Neuronal stem cell (in vitro differentiated cells): Measurements from ENCODE around the gene HOXD3.

Experiments used
- DNase-seq: peaks from one replicate; pipeline ENCODE4 v3.0.0-alpha.2; 2013; ENCODE audit warnings: low spot score
- H2AFZ ChIP-seq: one replicate; pipeline ENCODE4 v1.6.1; 2013; ENCODE audit warnings: mild to moderate bottlenecking, low read length, inconsistent platforms
- H2AK5ac ChIP-seq: 2 replicates; pipeline ENCODE4 v1.6.1; 2013; ENCODE audit warnings: low read depth, mild to moderate bottlenecking, inconsistent platforms, low read length, moderate library complexity, mixed read lengths
- H2BK120ac ChIP-seq: 2 replicates; pipeline ENCODE4 v1.6.1; 2013; ENCODE audit warnings: low read depth, mild to moderate bottlenecking, inconsistent platforms, low read length, moderate library complexity, mixed read lengths
- H2BK12ac ChIP-seq: one replicate; pipeline ENCODE4 v1.6.1; 2013; ENCODE audit warnings: low read length, inconsistent platforms
- H2BK15ac ChIP-seq: 2 replicates; pipeline ENCODE4 v1.6.1; 2013; ENCODE audit warnings: mild to moderate bottlenecking, low read length, inconsistent platforms, mixed read lengths
- H2BK5ac ChIP-seq: one replicate; pipeline ENCODE4 v1.6.1; 2013; ENCODE audit warnings: inconsistent platforms, mild to moderate bottlenecking, low read length, moderate library complexity
- H3K14ac ChIP-seq: one replicate; pipeline ENCODE4 v1.6.1; 2013; ENCODE audit warnings: low read length, inconsistent platforms
- H3K18ac ChIP-seq: 2 replicates; pipeline ENCODE4 v1.6.1; 2013; ENCODE audit warnings: low read length, inconsistent platforms
- H3K23ac ChIP-seq: 2 replicates; pipeline ENCODE4 v1.6.1; 2013; ENCODE audit warnings: low read depth, mild to moderate bottlenecking, mixed read lengths, low read length, inconsistent platforms; ENCODE audit not compliant: poor library complexity
- H3K27ac ChIP-seq: replicated peaks from 3 replicates; pipeline ENCODE4 v1.5.1; 2013; ENCODE audit warnings: low read length, inconsistent platforms
- H3K27me3 ChIP-seq, 3 experiments: 2 replicates each; pipeline ENCODE4 v1.6.1; 2013; ENCODE audit warnings: low read length in 3 of 3, mild to moderate bottlenecking in 2 of 3, inconsistent platforms in 1 of 3, low read depth in 1 of 3, mixed read lengths in 1 of 3, moderate library complexity in 1 of 3; ENCODE audit not compliant: control insufficient read depth in 3 of 3, insufficient read depth in 3 of 3
- H3K36me3 ChIP-seq, 2 donors: replicated peaks in 1 of 2; 2 replicates each; pipeline ENCODE4 v1.6.1; 2013; ENCODE audit warnings: low read length in 2 of 2; ENCODE audit not compliant: control insufficient read depth in 2 of 2, insufficient read depth in 2 of 2
- H3K4ac ChIP-seq: 2 replicates; pipeline ENCODE4 v1.6.1; 2013; ENCODE audit warnings: inconsistent platforms, mild to moderate bottlenecking, low read length, moderate library complexity
- H3K4me1 ChIP-seq, 2 donors: 1 replicate in 1 of 2; 2 replicates in 1 of 2; pipeline ENCODE4 v1.6.1; 2013; ENCODE audit warnings: low read length in 2 of 2, low read depth in 1 of 2; ENCODE audit not compliant: control insufficient read depth in 2 of 2, insufficient read depth in 1 of 2
- H3K4me2 ChIP-seq: one replicate; pipeline ENCODE4 v1.6.1; 2013; ENCODE audit warnings: mild to moderate bottlenecking, low read length, inconsistent platforms; ENCODE audit not compliant: insufficient read depth, poor library complexity, severe bottlenecking
- H3K4me3 ChIP-seq, 2 donors: 2 replicates each; pipeline ENCODE4 v1.5.1; 2013; ENCODE audit warnings: low read length in 2 of 2, mild to moderate bottlenecking in 2 of 2, inconsistent platforms in 1 of 2, moderate library complexity in 1 of 2
- H3K79me1 ChIP-seq: one replicate; pipeline ENCODE4 v1.6.1; 2013; ENCODE audit warnings: low read depth, mild to moderate bottlenecking, inconsistent platforms, low read length, moderate library complexity
- H3K9ac ChIP-seq: one replicate; pipeline ENCODE4 v1.6.1; 2013; ENCODE audit warnings: mild to moderate bottlenecking, low read depth, low read length, inconsistent platforms; ENCODE audit not compliant: poor library complexity
- H3K9me3 ChIP-seq, 2 donors: replicated peaks in 1 of 2; 2 replicates each; pipeline versions ENCODE3 to v1.6.1; 2013; ENCODE audit warnings: low read length in 2 of 2, mild to moderate bottlenecking in 2 of 2, inconsistent platforms in 1 of 2, low read depth in 1 of 2, mixed read lengths in 1 of 2, moderate library complexity in 1 of 2; ENCODE audit not compliant: control insufficient read depth in 2 of 2, insufficient read depth in 1 of 2
- H4K8ac ChIP-seq: one replicate; pipeline ENCODE4 v1.6.1; 2013; ENCODE audit warnings: low read depth, mild to moderate bottlenecking, inconsistent platforms, low read length, moderate library complexity
- H4K91ac ChIP-seq: one replicate; pipeline ENCODE4 v1.6.1; 2013; ENCODE audit warnings: low read length, low read depth, mild to moderate bottlenecking, inconsistent platforms; ENCODE audit not compliant: poor library complexity
- WGBS, 2 donors: extraction: QIAGEN DNeasy Blood & Tissue Kit; methylation state at CpG; one replicate each; pipeline ENCODE4 v1.1.7; 2013; ENCODE audit warnings: missing lambda C conversion rate in 2 of 2, mixed read lengths in 1 of 2; ENCODE audit not compliant: insufficient read length in 2 of 2, insufficient replicate concordance in 1 of 2; ENCODE audit errors: extremely low coverage in 2 of 2; 5-methylcytosine and 5-hydroxymethylcytosine counted together

Gene HOXD3

GRCh38 chr2:176122052-176122682 is 34.9 kb upstream of the HOXD3 start:
- H3K4me3 ChIP-seq: peak overlapping the region; percentile 26 to 36

DNA sequence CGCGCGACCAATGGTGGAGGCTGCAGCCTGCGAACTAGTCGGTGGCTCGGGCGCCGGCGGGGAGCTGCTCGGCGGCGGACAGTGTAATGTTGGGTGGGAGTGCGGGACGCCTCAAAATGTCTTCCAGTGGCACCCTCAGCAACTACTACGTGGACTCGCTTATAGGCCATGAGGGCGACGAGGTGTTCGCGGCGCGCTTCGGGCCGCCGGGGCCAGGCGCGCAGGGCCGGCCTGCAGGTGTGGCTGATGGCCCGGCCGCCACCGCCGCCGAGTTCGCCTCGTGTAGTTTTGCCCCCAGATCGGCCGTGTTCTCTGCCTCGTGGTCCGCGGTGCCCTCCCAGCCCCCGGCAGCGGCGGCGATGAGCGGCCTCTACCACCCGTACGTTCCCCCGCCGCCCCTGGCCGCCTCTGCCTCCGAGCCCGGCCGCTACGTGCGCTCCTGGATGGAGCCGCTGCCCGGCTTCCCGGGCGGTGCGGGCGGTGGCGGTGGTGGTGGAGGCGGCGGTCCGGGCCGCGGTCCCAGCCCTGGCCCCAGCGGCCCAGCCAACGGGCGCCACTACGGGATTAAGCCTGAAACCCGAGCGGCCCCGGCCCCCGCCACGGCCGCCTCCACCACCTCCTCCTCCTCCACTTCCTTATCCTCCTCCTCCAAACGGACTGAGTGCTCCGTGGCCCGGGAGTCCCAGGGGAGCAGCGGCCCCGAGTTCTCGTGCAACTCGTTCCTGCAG is 34.3 kb upstream of the HOXD3 start, which contains the start of gene HOXD9:
HOXD9 (plus strand) TSS at position 37 of the 728 bp plus-strand sequence; CDS start at position 87, 50 bp downstream.
- Histone ChIP-seq H3K18ac (peak within 1 kb of the TSS; percentile 77), H3K23ac (peak within 1 kb of the TSS; percentile 25), H4K91ac (no peak within 1 kb of the TSS), H3K4me2 (peak within 1 kb of the TSS; percentile 68), H3K14ac (peak within 1 kb of the TSS; percentile 66), H3K9me3 (no peaks in the 10 kb centered on the region), H3K27me3 (peaks cover 61 to 98% (median 92%) of the 10 kb centered on the region in 3 experiments), H2AFZ (peak within 1 kb of the TSS; percentile 95), H3K4ac (no peak within 1 kb of the TSS), H3K27ac (no peak within 1 kb of the TSS), H3K79me1 (no peaks in the 10 kb centered on the region), H3K9ac (no peak within 1 kb of the TSS), H2BK12ac (no peak within 1 kb of the TSS), H4K8ac (peak within 1 kb of the TSS; percentile 19), H2BK5ac (no peak within 1 kb of the TSS), H3K4me1 (no peaks in the 10 kb centered on the region), H2AK5ac (no peak within 1 kb of the TSS), H2BK15ac (no peak within 1 kb of the TSS), H3K36me3 (no peaks in the 10 kb centered on the region), H2BK120ac (no peak within 1 kb of the TSS), H3K4me3 (peak within 1 kb of the TSS; percentile 36 to 50)
- no peak for DNase-seq
- WGBS, 2 donors: no CpG with 5 or more reads among the region's 84 CpGs

More at GRCh38 chr2:176122052-176122682, 34.9 kb upstream of the HOXD3 start:
- peaks cover 0 to 2% of the 10 kb centered on the region in 2 donors for H3K9me3 ChIP-seq
- no peak overlapping the region for H2BK120ac ChIP-seq
- H4K8ac ChIP-seq: no peak overlapping the region
- no peak overlapping the region for H3K23ac ChIP-seq
- H3K9ac ChIP-seq: no peak overlapping the region
- no peaks in the 10 kb centered on the region for H3K36me3 ChIP-seq
- no peak for DNase-seq
- no peaks in the 10 kb centered on the region for H3K4me1 ChIP-seq
- no peak overlapping the region for H3K4ac ChIP-seq
- no peak overlapping the region for H2BK15ac ChIP-seq
- WGBS, 2 donors: no CpG with 5 or more reads among the region's 47 CpGs
- H2AFZ ChIP-seq: peak overlapping the region; percentile 95
- no peak overlapping the region for H2BK5ac ChIP-seq
- H3K79me1 ChIP-seq: no peaks in the 10 kb centered on the region
- no peak overlapping the region for H3K18ac ChIP-seq
- H2BK12ac ChIP-seq: no peak overlapping the region
- no peak overlapping the region for H4K91ac ChIP-seq
- no peak overlapping the region for H3K14ac ChIP-seq
- peaks cover 64 to 98% (median 95%) of the 10 kb centered on the region in 3 experiments for H3K27me3 ChIP-seq
- no peak overlapping the region for H3K27ac ChIP-seq
- H3K4me2 ChIP-seq: peak overlapping the region; percentile 68
- H2AK5ac ChIP-seq: no peak overlapping the region

DNA sequence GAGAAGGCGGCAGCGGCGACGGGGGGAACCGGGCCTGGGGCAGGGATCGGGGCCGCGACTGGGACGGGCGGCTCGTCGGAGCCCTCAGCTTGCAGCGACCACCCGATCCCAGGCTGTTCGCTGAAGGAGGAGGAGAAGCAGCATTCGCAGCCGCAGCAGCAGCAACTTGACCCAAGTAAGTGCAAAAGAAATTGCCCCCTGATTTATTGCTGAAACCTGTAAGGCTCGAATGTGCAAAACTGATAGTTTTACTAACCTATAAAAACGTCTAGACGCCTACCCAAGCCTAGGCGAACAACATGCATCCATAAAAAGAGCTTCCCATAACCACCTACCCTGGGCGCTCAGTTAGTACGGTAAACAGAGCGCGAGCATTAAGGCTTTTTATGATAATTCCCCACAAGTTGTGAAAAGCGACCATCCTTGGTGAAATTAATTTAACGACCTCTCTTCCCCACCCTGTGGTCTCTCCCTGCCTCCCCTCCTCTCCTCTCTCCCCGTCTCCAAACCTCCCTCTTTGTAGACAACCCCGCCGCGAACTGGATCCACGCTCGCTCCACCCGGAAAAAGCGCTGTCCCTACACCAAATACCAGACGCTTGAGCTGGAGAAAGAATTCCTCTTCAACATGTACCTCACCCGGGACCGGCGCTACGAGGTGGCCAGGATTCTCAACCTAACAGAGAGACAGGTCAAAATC is 33.5 kb upstream of the HOXD3 start:
- Histone ChIP-seq H3K27ac (no peak overlapping the region), H2BK5ac (no peak overlapping the region), H3K79me1 (no peaks in the 10 kb centered on the region), H3K18ac (peak overlapping the region; percentile 45), H2BK12ac (no peak overlapping the region), H2BK120ac (no peak overlapping the region), H4K8ac (no peak overlapping the region), H2AK5ac (no peak overlapping the region), H3K4me1 (peaks cover 0 to 1% of the 10 kb centered on the region in 2 donors), H3K14ac (peak overlapping the region; percentile 66), H3K4me3 (no peak overlapping the region), H3K4me2 (no peak overlapping the region), H2BK15ac (no peak overlapping the region), H4K91ac (no peak overlapping the region), H3K4ac (no peak overlapping the region), H3K23ac (no peak overlapping the region), H3K27me3 (peaks cover 61 to 98% (median 92%) of the 10 kb centered on the region in 3 experiments), H3K36me3 (no peaks in the 10 kb centered on the region), H2AFZ (peak overlapping the region; percentile 95), H3K9me3 (no peaks in the 10 kb centered on the region), H3K9ac (no peak overlapping the region)
- WGBS, 2 donors: no CpG with 5 or more reads among the region's 40 CpGs
- no peak for DNase-seq
